Karpas-422 (cell line): ENCODE data around the gene HSPB9. TPM values are rescaled to one million over a fixed set of nuclear protein-coding genes. Genes with fewer than 3 reads are reported as not detected.

Experiments used
- DNase-seq: peaks from one replicate; pipeline ENCODE4 v3.0.0-alpha.2; 2015
- H2AFZ ChIP-seq: fragments of 200-600 bp; sonication (generic); 2 replicates; pipeline ENCODE4 v1.6.1; 2014; ENCODE audit warnings: antibody characterized with exemption, low read length, mixed read lengths
- H3K27ac ChIP-seq: fragments of 200-600 bp; sonication (generic); 2 replicates; pipeline ENCODE4 v1.5.1; 2014; ENCODE audit warnings: mild to moderate bottlenecking, low read length, moderate library complexity
- H3K27me3 ChIP-seq: fragments of 200-600 bp; sonication (generic); 2 replicates; pipeline ENCODE4 v1.6.1; 2014; ENCODE audit warnings: low read length, mixed read lengths
- H3K36me3 ChIP-seq: fragments of 200-600 bp; sonication (generic); 2 replicates; pipeline ENCODE4 v1.6.1; 2014; ENCODE audit warnings: low read length, mixed read lengths; ENCODE audit not compliant: insufficient read depth
- H3K4me1 ChIP-seq: fragments of 200-600 bp; sonication (generic); 2 replicates; pipeline ENCODE4 v1.6.1; 2014; ENCODE audit warnings: mild to moderate bottlenecking, low read length, mixed read lengths
- H3K4me2 ChIP-seq: fragments of 200-600 bp; sonication (generic); 2 replicates; pipeline ENCODE4 v1.6.1; 2014; ENCODE audit warnings: low read length, low read depth, mild to moderate bottlenecking; ENCODE audit not compliant: poor library complexity, severe bottlenecking
- H3K4me3 ChIP-seq: fragments of 200-600 bp; sonication (generic); 2 replicates; pipeline ENCODE4 v1.5.1; 2014; ENCODE audit warnings: mild to moderate bottlenecking, antibody characterized with exemption, low read length, mixed read lengths
- H3K79me2 ChIP-seq: fragments of 200-600 bp; sonication (generic); 2 replicates; pipeline ENCODE4 v1.6.1; 2014; ENCODE audit warnings: mild to moderate bottlenecking, low read length, mixed read lengths
- H3K9ac ChIP-seq: fragments of 200-600 bp; sonication (generic); 2 replicates; pipeline ENCODE4 v1.6.0; 2014; ENCODE audit warnings: low read length
- H3K9me2 ChIP-seq: fragments of 200-600 bp; sonication (generic), shearing (Covaris generic); replicated peaks from 2 replicates; pipeline ENCODE4 v1.6.0; 2014; ENCODE audit warnings: mild to moderate bottlenecking, low read length, moderate library complexity; ENCODE audit not compliant: insufficient read depth
- H3K9me3 ChIP-seq: fragments of 300-700, 200-600 bp; sonication (generic); 2 replicates; pipeline ENCODE4 v1.6.1; 2014; ENCODE audit warnings: low read length, mixed read lengths
- H4K20me1 ChIP-seq: fragments of 200-600 bp; sonication (generic); 2 replicates; pipeline ENCODE4 v1.6.1; 2014; ENCODE audit warnings: mild to moderate bottlenecking, antibody characterized with exemption, low read length, low read depth; ENCODE audit not compliant: insufficient read depth
- total RNA-seq: library from RNA; depleted of rRNA; stranded (reverse); fragments of >200 nt; shearing (Covaris generic); gene quantifications from 2 replicates; pipeline ENCODE4 v1.2.3, GENCODE V29; 2014; ENCODE audit warnings: low replicate concordance

The HSPB9 gene
- total RNA-seq, 1 experiment from 2014 or later: 0.37 TPM

DNA sequence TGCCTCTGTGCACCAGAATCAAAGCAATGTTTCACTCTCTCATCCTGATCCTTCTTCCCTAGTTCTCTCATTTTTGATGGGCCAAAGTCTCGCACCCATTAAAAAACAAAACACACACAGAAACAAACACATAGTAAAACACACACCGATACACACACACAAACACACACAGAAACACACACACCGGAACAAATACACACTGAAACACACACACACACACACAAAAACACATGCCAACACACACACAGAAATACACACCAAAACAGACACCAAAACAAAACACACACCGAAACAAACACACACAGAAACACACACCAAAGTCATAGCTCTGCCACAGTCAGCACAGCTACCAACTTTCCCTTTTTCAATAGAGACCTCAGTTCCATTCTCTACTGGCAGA lies 8.6 kb downstream of the HSPB9 start:
- Histone ChIP-seq H3K4me1 (peaks cover 52% of the 10 kb centered on the region), H2AFZ (no peak overlapping the region), H3K4me3 (no peak overlapping the region), H3K27ac (peak overlapping the region; percentile 91), H3K9ac (no peak overlapping the region), H3K36me3 (peaks cover 13% of the 10 kb centered on the region), H3K27me3 (no peaks in the 10 kb centered on the region), H4K20me1 (peaks cover 46% of the 10 kb centered on the region), H3K9me2 (no peaks in the 10 kb centered on the region), H3K9me3 (no peaks in the 10 kb centered on the region), H3K79me2 (peaks cover 57% of the 10 kb centered on the region), H3K4me2 (no peak overlapping the region)
- no peak for DNase-seq

DNA sequence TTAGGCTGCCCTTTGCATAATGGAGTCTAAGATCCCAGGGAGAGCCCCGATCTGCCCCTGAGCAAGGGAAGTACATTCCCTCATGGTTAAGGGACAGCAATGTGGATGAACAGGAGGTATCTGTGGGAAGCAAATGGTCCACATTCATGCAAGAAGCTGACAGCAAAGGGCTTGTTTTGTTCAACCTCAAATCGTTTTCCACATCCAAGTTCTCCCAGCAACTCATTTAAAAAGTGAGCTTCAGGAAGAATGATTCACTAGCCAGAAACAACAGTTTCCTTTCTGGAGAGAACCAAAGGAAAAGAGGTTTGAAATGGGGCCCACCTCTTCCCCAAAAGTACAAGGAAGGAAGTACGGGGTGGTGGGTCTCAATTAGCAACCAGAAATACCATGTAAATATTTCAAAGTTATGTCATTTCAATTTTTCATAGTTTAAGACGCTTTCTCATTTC lies 9.4 kb downstream of the HSPB9 start:
- Histone ChIP-seq H3K27ac (peak overlapping the region; percentile 91), H3K4me3 (peak overlapping the region; percentile 49; the same call in 1 of the 2 replicates), H3K27me3 (no peaks in the 10 kb centered on the region), H3K4me1 (peaks cover 60% of the 10 kb centered on the region), H3K4me2 (peak overlapping the region; percentile 65), H3K9me2 (no peaks in the 10 kb centered on the region), H3K79me2 (peaks cover 65% of the 10 kb centered on the region), H3K9me3 (no peaks in the 10 kb centered on the region), H4K20me1 (peaks cover 50% of the 10 kb centered on the region), H2AFZ (no peak overlapping the region), H3K9ac (peak overlapping the region; percentile 53), H3K36me3 (peaks cover 10% of the 10 kb centered on the region)
- no peak for DNase-seq

DNA sequence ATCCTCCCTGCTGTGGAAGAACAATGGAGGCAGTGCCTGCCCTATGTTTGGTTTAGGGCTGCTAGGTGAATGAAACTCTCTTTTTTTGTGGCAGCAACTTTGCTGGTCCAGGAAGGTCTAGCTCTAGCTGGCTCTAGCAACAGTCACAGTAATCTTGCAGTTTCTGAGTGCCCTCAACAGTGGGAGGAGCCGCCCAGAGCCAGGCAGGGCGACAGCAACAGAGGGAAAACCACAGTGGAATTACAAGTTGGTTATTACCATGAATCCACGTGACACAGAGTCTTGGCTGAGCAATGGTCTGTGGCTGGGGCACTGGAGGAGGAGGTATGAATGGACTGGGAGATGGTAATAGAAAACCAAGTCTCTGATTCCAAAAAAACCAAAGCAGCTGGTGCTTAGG lies 10.3 kb downstream of the HSPB9 start:
- Histone ChIP-seq H3K9me2 (no peaks in the 10 kb centered on the region), H2AFZ (no peak overlapping the region), H3K79me2 (peaks cover 74% of the 10 kb centered on the region), H3K27ac (peak overlapping the region; percentile 91), H3K9ac (peak overlapping the region; percentile 53), H3K4me2 (peak overlapping the region; percentile 65), H3K4me3 (peak overlapping the region; percentile 49), H3K4me1 (peaks cover 64% of the 10 kb centered on the region), H3K36me3 (peaks cover 13% of the 10 kb centered on the region), H3K27me3 (no peaks in the 10 kb centered on the region), H4K20me1 (peaks cover 55% of the 10 kb centered on the region), H3K9me3 (no peaks in the 10 kb centered on the region)
- DNase-seq: no peak

DNA sequence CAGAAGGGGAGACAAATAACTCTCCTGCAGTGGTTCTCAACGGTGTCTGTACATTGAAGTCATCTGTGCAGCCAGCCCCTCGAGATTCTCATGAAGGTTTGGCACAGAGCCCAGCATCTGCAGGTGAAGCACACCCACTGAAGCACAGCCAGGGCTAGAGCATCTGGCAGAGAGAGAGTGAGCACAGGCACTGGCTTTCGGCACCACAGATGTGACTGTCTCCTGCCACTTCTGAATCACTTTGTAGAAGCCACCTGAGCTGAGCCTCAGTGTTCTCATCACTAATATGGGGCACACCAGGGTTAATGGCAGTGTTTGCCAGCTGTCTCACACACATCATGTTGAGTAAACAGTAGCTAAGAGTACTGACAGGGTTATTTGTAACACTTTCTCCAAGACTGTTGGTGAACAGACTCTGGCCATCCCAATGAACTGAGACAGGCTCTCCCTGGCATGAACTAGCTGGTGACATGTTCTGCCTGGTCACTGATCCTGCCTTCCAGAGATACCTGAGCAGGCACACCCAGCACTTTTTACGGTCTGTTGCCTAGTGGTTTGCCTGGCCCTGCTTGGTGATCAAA lies 10.9 kb downstream of the HSPB9 start:
- Histone ChIP-seq H3K36me3 (peaks cover 14% of the 10 kb centered on the region), H2AFZ (no peak overlapping the region), H3K79me2 (peaks cover 80% of the 10 kb centered on the region), H4K20me1 (peaks cover 57% of the 10 kb centered on the region), H3K9me3 (no peaks in the 10 kb centered on the region), H3K27ac (peak overlapping the region; percentile 91), H3K4me1 (peaks cover 65% of the 10 kb centered on the region), H3K4me2 (peak overlapping the region; percentile 65), H3K27me3 (no peaks in the 10 kb centered on the region), H3K9me2 (no peaks in the 10 kb centered on the region), H3K4me3 (peak overlapping the region; percentile 49), H3K9ac (peak overlapping the region; percentile 24; the same call in 1 of the 2 replicates)
- DNase-seq: peak; percentile 96

DNA sequence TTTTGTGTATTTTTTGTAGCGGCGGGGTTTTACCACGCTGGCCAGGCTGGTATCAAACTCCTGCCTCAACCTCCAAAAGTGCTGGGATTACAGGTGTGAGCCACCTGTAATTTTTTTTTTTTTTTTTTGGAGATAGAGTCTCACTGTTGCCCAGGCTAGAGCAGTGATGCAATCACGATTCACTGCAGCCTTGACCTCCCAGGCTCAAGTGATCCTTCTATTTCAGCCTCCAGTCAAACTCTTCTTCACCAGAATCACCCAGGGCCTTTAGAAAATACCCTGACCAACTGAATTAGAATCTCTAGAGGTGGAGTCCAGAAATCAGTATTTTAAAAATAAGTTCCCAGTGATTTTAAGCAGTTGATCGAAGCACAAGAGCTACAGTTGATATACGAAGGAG lies 12.5 kb downstream of the HSPB9 start:
- Histone ChIP-seq H3K4me2 (no peak overlapping the region), H3K4me1 (peaks cover 71% of the 10 kb centered on the region), H3K36me3 (peaks cover 14% of the 10 kb centered on the region), H3K9me2 (no peaks in the 10 kb centered on the region), H3K27ac (no peak overlapping the region), H3K79me2 (peaks cover 96% of the 10 kb centered on the region), H3K27me3 (no peaks in the 10 kb centered on the region), H3K9me3 (no peaks in the 10 kb centered on the region), H3K9ac (no peak overlapping the region), H3K4me3 (no peak overlapping the region), H2AFZ (no peak overlapping the region), H4K20me1 (peaks cover 63% of the 10 kb centered on the region)
- no peak for DNase-seq

DNA sequence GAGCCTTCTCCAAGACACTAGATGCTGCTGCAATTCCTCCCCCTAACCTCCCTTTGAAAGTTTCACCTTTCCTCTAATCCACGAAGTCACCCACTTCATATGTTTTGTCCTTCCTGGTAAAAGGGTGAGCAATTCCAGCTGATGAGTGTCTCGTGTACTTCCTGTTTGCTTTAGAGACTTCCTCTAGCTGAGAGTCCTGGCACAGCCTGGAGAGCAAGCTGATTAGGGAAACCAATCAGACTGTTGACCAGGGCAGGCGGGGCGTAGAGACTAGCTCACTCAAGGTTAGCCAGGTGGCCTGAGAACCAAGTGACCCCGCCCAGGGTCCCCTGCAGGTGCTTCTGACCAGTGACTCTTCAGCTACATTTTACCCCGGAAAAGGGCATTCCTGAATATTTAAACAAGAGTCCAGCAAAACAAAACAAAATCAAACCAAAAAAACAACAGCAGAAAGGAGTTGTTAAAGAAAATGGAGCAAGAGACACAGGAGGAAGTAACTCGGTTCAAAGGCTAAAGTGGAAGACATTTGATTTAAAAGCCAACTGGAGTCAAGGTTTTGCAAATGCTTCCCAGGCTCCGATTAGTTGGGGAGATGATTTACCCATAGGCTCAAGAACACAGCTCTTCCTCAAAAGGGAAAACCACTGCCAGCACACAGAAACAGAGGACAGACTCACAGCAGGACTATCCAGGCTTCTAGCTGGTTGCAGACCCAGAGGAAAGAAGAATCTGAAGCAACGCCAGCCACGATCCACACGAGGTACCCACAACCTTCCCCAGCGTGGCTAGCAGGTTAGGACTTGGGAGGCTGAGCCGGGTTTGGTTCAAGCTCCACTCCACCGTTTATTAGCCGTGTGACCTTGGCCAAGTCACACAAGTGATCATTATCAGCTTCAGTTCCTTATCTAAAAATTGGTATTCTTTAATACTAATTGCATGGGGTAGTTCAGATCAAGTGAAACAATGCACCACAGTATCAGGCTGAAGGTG lies 13.4 kb downstream of the HSPB9 start:
- Histone ChIP-seq H3K36me3 (peaks cover 10% of the 10 kb centered on the region), H3K27me3 (no peaks in the 10 kb centered on the region), H2AFZ (no peak overlapping the region), H3K4me3 (no peak overlapping the region), H3K9me3 (no peaks in the 10 kb centered on the region), H3K79me2 (peaks cover 94% of the 10 kb centered on the region), H3K9ac (no peak overlapping the region), H3K9me2 (no peaks in the 10 kb centered on the region), H3K4me1 (peaks cover 71% of the 10 kb centered on the region), H3K27ac (peak overlapping the region; percentile 33; the same call in 1 of the 2 replicates), H3K4me2 (no peak overlapping the region), H4K20me1 (peaks cover 59% of the 10 kb centered on the region)
- no peak for DNase-seq

DNA sequence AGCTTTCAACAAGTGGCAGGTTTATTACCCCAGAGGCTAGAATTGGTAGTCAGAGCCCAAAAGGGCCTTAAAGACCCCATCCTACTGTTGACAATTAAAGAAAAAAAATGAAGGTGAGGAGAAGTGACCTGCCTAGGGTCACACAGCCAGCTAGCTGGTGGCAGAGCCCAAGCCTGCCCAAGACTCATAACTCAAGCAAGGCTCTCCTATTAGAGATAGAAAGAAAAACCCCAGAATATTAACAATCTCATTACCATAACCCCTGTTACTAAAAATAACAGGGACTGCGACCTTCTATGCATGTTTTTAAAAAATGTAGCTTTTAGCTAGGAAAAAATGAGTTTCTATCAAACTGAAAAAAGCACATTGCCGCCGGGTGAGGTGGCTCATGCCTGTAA lies 14.0 kb downstream of the HSPB9 start:
- peaks cover 94% of the 10 kb centered on the region for H3K79me2 ChIP-seq
- H3K4me1 ChIP-seq: peaks cover 67% of the 10 kb centered on the region
- no peaks in the 10 kb centered on the region for H3K27me3 ChIP-seq
- no peaks in the 10 kb centered on the region for H3K9me3 ChIP-seq
- H3K9me2 ChIP-seq: no peaks in the 10 kb centered on the region
- H3K36me3 ChIP-seq: peaks cover 14% of the 10 kb centered on the region
- H3K9ac ChIP-seq: no peak overlapping the region
- H3K27ac ChIP-seq: peak overlapping the region; percentile 33; the same call in 1 of the 2 replicates
- H3K4me3 ChIP-seq: no peak overlapping the region
- H3K4me2 ChIP-seq: no peak overlapping the region
- H4K20me1 ChIP-seq: peaks cover 59% of the 10 kb centered on the region
- no peak overlapping the region for H2AFZ ChIP-seq
- no peak for DNase-seq
